Endothelial cell (in vitro differentiated cells): ENCODE data around the gene RNU11. TPM values are rescaled to one million over a fixed set of nuclear protein-coding genes. Genes with fewer than 3 reads are reported as not detected.

Experiments
- DNase-seq: peaks from one replicate; pipeline ENCODE4 v3.0.0; 2021; ENCODE audit warnings: low spot score
- H3K27ac Mint-ChIP-seq: one replicate; pipeline ENCODE4 v1.8.0; 2021; ENCODE audit warnings: mixed read lengths, inconsistent platforms; ENCODE audit not compliant: unreplicated experiment
- H3K27me3 Mint-ChIP-seq: one replicate; pipeline ENCODE4 v1.8.0; 2021; ENCODE audit warnings: mild to moderate bottlenecking, moderate library complexity, mixed read lengths, inconsistent platforms; ENCODE audit not compliant: unreplicated experiment
- H3K36me3 Mint-ChIP-seq: one replicate; pipeline ENCODE4 v1.8.0; 2021; ENCODE audit warnings: mild to moderate bottlenecking, low read depth, mixed read lengths, inconsistent platforms; ENCODE audit not compliant: unreplicated experiment
- H3K4me1 Mint-ChIP-seq: one replicate; pipeline ENCODE4 v1.8.0; 2021; ENCODE audit warnings: mild to moderate bottlenecking, mixed read lengths, inconsistent platforms; ENCODE audit not compliant: unreplicated experiment
- H3K4me3 Mint-ChIP-seq: one replicate; pipeline ENCODE4 v1.8.0; 2021; ENCODE audit warnings: mild to moderate bottlenecking, mixed read lengths, inconsistent platforms; ENCODE audit not compliant: unreplicated experiment
- H3K9me3 Mint-ChIP-seq: one replicate; pipeline ENCODE4 v1.8.0; 2021; ENCODE audit warnings: mixed read lengths, inconsistent platforms; ENCODE audit not compliant: unreplicated experiment
- CTCF ChIP-seq: fragments of 200-600 bp; sonication (generic); IDR thresholded peaks from one replicate; pipeline ENCODE4 v1.5.0; 2021; ENCODE audit warnings: antibody characterized with exemption; ENCODE audit not compliant: unreplicated experiment
- total RNA-seq: library from RNA; stranded (reverse); fragmentation: NEBNext Ultra II Directional; extraction: Animal tissue kit (Norgen Biotek cat#: 25700); gene quantifications from one replicate; pipeline ENCODE4 v1.2.1, GENCODE V29; 2021; ENCODE audit not compliant: unreplicated experiment

Gene RNU11
- total RNA-seq, 1 donor from 2014 or later, result not detected

GRCh38 chr1:28663871-28664470 lies 15.6 kb downstream of the RNU11 start:
- peaks cover 5% of the 10 kb centered on the region for H3K4me1 Mint-ChIP-seq
- H3K36me3 Mint-ChIP-seq, result no peaks in the 10 kb centered on the region
- TF ChIP-seq CTCF, result no peak
- no peak overlapping the region for H3K27ac Mint-ChIP-seq
- H3K27me3 Mint-ChIP-seq, result peaks cover 8% of the 10 kb centered on the region
- H3K4me3 Mint-ChIP-seq, result no peak overlapping the region
- H3K9me3 Mint-ChIP-seq, result no peaks in the 10 kb centered on the region
- no peak for DNase-seq

- DNase-seq, result no peak
- TF ChIP-seq CTCF, result no peak
- Mint-ChIP-seq H3K27ac (no peak overlapping the region), H3K4me3 (no peak overlapping the region), H3K9me3 (no peaks in the 10 kb centered on the region), H3K27me3 (peaks cover 8% of the 10 kb centered on the region), H3K4me1 (peaks cover 14% of the 10 kb centered on the region), H3K36me3 (no peaks in the 10 kb centered on the region)
Measured at GRCh38 chr1:28666806-28667205, 18.4 kb downstream of the RNU11 start.

- peaks cover 8% of the 10 kb centered on the region for H3K27me3 Mint-ChIP-seq
- peaks cover 14% of the 10 kb centered on the region for H3K4me1 Mint-ChIP-seq
- H3K4me3 Mint-ChIP-seq, result peak within 1 kb of the TSS; percentile 95
Measured at GRCh38 chr1:28668191-28668955, 20.0 kb downstream of the RNU11 start, which contains the start of gene GMEB1. TSS of gene GMEB1 (plus strand) at chr1:28668784. CDS start at chr1:28683613, 14,829 bp downstream.

GRCh38 chr1:28668956-28669723 lies 20.7 kb downstream of the RNU11 start:
- Mint-ChIP-seq H3K36me3 (no peaks in the 10 kb centered on the region), H3K27ac (peak overlapping the region; percentile 85), H3K27me3 (peaks cover 8% of the 10 kb centered on the region), H3K4me1 (peaks cover 14% of the 10 kb centered on the region), H3K4me3 (peak overlapping the region; percentile 95), H3K9me3 (no peaks in the 10 kb centered on the region)
- DNase-seq, result peak; percentile 51
- no peak for TF ChIP-seq CTCF

More at GRCh38 chr1:28668191-28668955, 20.0 kb downstream of the RNU11 start, which contains the start of gene GMEB1:
- Mint-ChIP-seq H3K9me3 (no peaks in the 10 kb centered on the region), H3K36me3 (no peaks in the 10 kb centered on the region), H3K27ac (peak within 1 kb of the TSS; percentile 99)
- no peak for TF ChIP-seq CTCF
- DNase-seq, result peak; percentile 86
